Measurements from ENCODE around the gene GABBR2. TPM values are rescaled to one million over a fixed set of nuclear protein-coding genes. Genes with fewer than 3 reads are reported as not detected.

Gene GABBR2
- not detected for total RNA-seq

GRCh38 chr9:98708933-98709911, at the start of gene GABBR2:
Gene GABBR2 (minus strand): TSS chr9:98708935. CDS start chr9:98708737, 198 bp downstream.
- no peaks in the 10 kb centered on the region for H3K4me1 Mint-ChIP-seq
- H3K4me3 Mint-ChIP-seq, result no peak within 1 kb of the TSS
- peaks cover 44% of the 10 kb centered on the region for H3K27me3 Mint-ChIP-seq
- no peaks in the 10 kb centered on the region for H3K9me3 Mint-ChIP-seq
- H3K36me3 Mint-ChIP-seq (ENCODE audit: low read depth), result no peaks in the 10 kb centered on the region
- no peak for ATAC-seq (replicated peaks)
- H3K27ac Mint-ChIP-seq, result no peak within 1 kb of the TSS

- peaks cover 9% of the 10 kb centered on the region for H3K9me3 Mint-ChIP-seq
- H3K4me1 Mint-ChIP-seq, result no peaks in the 10 kb centered on the region
- peaks cover 69% of the 10 kb centered on the region for H3K36me3 Mint-ChIP-seq (ENCODE audit: low read depth)
- no peaks in the 10 kb centered on the region for H3K27me3 Mint-ChIP-seq
- ATAC-seq (replicated peaks), result no peak
- no peak overlapping the region for H3K27ac Mint-ChIP-seq
- no peak overlapping the region for H3K4me3 Mint-ChIP-seq
Observed at GRCh38 chr9:98755006-98755618, 46.4 kb upstream of the GABBR2 start.

- ATAC-seq (replicated peaks), result no peak
- Mint-ChIP-seq H3K4me1 (no peaks in the 10 kb centered on the region), H3K27ac (no peak overlapping the region), H3K9me3 (no peaks in the 10 kb centered on the region), H3K4me3 (no peak overlapping the region), H3K27me3 (no peaks in the 10 kb centered on the region), H3K36me3 (ENCODE audit: low read depth) (peaks cover 68% of the 10 kb centered on the region)
Observed at GRCh38 chr9:98751210-98751609, 42.5 kb upstream of the GABBR2 start.

GRCh38 chr9:98750364-98751060, 41.8 kb upstream of the GABBR2 start:
- Mint-ChIP-seq H3K4me3 (no peak overlapping the region), H3K4me1 (no peaks in the 10 kb centered on the region), H3K27me3 (no peaks in the 10 kb centered on the region), H3K9me3 (no peaks in the 10 kb centered on the region), H3K36me3 (ENCODE audit: low read depth) (peaks cover 65% of the 10 kb centered on the region), H3K27ac (no peak overlapping the region)
- ATAC-seq (replicated peaks), result no peak

- no peak overlapping the region for H3K27ac Mint-ChIP-seq
- peaks cover 63% of the 10 kb centered on the region for H3K36me3 Mint-ChIP-seq (ENCODE audit: low read depth)
- no peaks in the 10 kb centered on the region for H3K4me1 Mint-ChIP-seq
- H3K9me3 Mint-ChIP-seq, result no peaks in the 10 kb centered on the region
- no peaks in the 10 kb centered on the region for H3K27me3 Mint-ChIP-seq
- ATAC-seq (replicated peaks), result no peak
- no peak overlapping the region for H3K4me3 Mint-ChIP-seq
Observed at GRCh38 chr9:98747476-98747875, 38.7 kb upstream of the GABBR2 start.

- peaks cover 43% of the 10 kb centered on the region for H3K36me3 Mint-ChIP-seq (ENCODE audit: low read depth)
- ATAC-seq (replicated peaks), result no peak
- H3K27me3 Mint-ChIP-seq, result no peaks in the 10 kb centered on the region
- no peaks in the 10 kb centered on the region for H3K9me3 Mint-ChIP-seq
- no peak overlapping the region for H3K4me3 Mint-ChIP-seq
- no peaks in the 10 kb centered on the region for H3K4me1 Mint-ChIP-seq
- H3K27ac Mint-ChIP-seq, result no peak overlapping the region
Observed at GRCh38 chr9:98745470-98745869, 36.7 kb upstream of the GABBR2 start.

- no peaks in the 10 kb centered on the region for H3K27me3 Mint-ChIP-seq
- no peak overlapping the region for H3K4me3 Mint-ChIP-seq
- H3K27ac Mint-ChIP-seq, result peak overlapping the region; percentile 8
- ATAC-seq (replicated peaks), result no peak
- no peaks in the 10 kb centered on the region for H3K4me1 Mint-ChIP-seq
- H3K36me3 Mint-ChIP-seq (ENCODE audit: low read depth), result peaks cover 38% of the 10 kb centered on the region
- no peaks in the 10 kb centered on the region for H3K9me3 Mint-ChIP-seq
Observed at GRCh38 chr9:98743818-98744611, 35.3 kb upstream of the GABBR2 start.

GRCh38 chr9:98743329-98743728, 34.6 kb upstream of the GABBR2 start:
- Mint-ChIP-seq H3K4me1 (no peaks in the 10 kb centered on the region), H3K4me3 (no peak overlapping the region), H3K27ac (peak overlapping the region; percentile 8), H3K9me3 (peaks cover 5% of the 10 kb centered on the region), H3K36me3 (ENCODE audit: low read depth) (peaks cover 38% of the 10 kb centered on the region), H3K27me3 (no peaks in the 10 kb centered on the region)
- no peak for ATAC-seq (replicated peaks)

- ATAC-seq (replicated peaks), result no peak
- Mint-ChIP-seq H3K4me3 (no peak overlapping the region), H3K27me3 (no peaks in the 10 kb centered on the region), H3K9me3 (peaks cover 5% of the 10 kb centered on the region), H3K36me3 (ENCODE audit: low read depth) (peaks cover 40% of the 10 kb centered on the region), H3K4me1 (no peaks in the 10 kb centered on the region), H3K27ac (no peak overlapping the region)
Observed at GRCh38 chr9:98742325-98743280, 33.9 kb upstream of the GABBR2 start.

GRCh38 chr9:98740226-98740881, 31.6 kb upstream of the GABBR2 start:
- Mint-ChIP-seq H3K9me3 (peaks cover 5% of the 10 kb centered on the region), H3K27me3 (no peaks in the 10 kb centered on the region), H3K4me3 (no peak overlapping the region), H3K36me3 (ENCODE audit: low read depth) (peaks cover 54% of the 10 kb centered on the region), H3K27ac (no peak overlapping the region), H3K4me1 (no peaks in the 10 kb centered on the region)
- ATAC-seq (replicated peaks), result no peak

- H3K4me3 Mint-ChIP-seq, result no peak overlapping the region
- ATAC-seq (replicated peaks), result no peak
- no peak overlapping the region for H3K27ac Mint-ChIP-seq
Observed at GRCh38 chr9:98738741-98739140, 30.0 kb upstream of the GABBR2 start.

GRCh38 chr9:98736226-98736625, 27.5 kb upstream of the GABBR2 start:
- peaks cover 5% of the 10 kb centered on the region for H3K9me3 Mint-ChIP-seq
- no peak overlapping the region for H3K4me3 Mint-ChIP-seq
- peaks cover 52% of the 10 kb centered on the region for H3K36me3 Mint-ChIP-seq (ENCODE audit: low read depth)
- no peak overlapping the region for H3K27ac Mint-ChIP-seq
- H3K27me3 Mint-ChIP-seq, result no peaks in the 10 kb centered on the region
- ATAC-seq (replicated peaks), result no peak
- H3K4me1 Mint-ChIP-seq, result no peaks in the 10 kb centered on the region

More at GRCh38 chr9:98738741-98739140, 30.0 kb upstream of the GABBR2 start:
- Mint-ChIP-seq H3K9me3 (peaks cover 5% of the 10 kb centered on the region), H3K36me3 (ENCODE audit: low read depth) (peaks cover 52% of the 10 kb centered on the region), H3K27me3 (no peaks in the 10 kb centered on the region), H3K4me1 (no peaks in the 10 kb centered on the region)

GRCh38 chr9:98732801-98733200, 24.1 kb upstream of the GABBR2 start:
- Mint-ChIP-seq H3K4me3 (no peak overlapping the region), H3K9me3 (no peaks in the 10 kb centered on the region), H3K27ac (no peak overlapping the region), H3K27me3 (no peaks in the 10 kb centered on the region), H3K36me3 (ENCODE audit: low read depth) (peaks cover 30% of the 10 kb centered on the region), H3K4me1 (no peaks in the 10 kb centered on the region)
- ATAC-seq (replicated peaks), result no peak

All from activated T-helper 17 cell treated with anti-CD3 and anti-CD28 coated beads, Interleukin-2, amount 50 U/mL, for 72 hours (primary cell).